ENCODE results near the gene BAHCC1. TPM values are rescaled to one million over a fixed set of nuclear protein-coding genes. Genes with fewer than 3 reads are reported as not detected.

BAHCC1 gene
- total RNA-seq, 2 donors from 2014 or later = 0.52 to 0.84 TPM

- Mint-ChIP-seq H3K9me3 (no peaks in the 10 kb centered on the region), H3K27me3 (peaks cover 0 to 3% of the 10 kb centered on the region in 2 donors)
- no peak for ATAC-seq
These were observed 47.5 kb downstream of the BAHCC1 start for GRCh38 chr17:81442791-81443190.

GRCh38 chr17:81443269-81443668 lies 48.0 kb downstream of the BAHCC1 start:
- Mint-ChIP-seq H3K4me3 (no peak overlapping the region), H3K27me3 (peaks cover 0 to 3% of the 10 kb centered on the region in 2 donors), H3K4me1 (ENCODE audit: low read depth in 2 of 2) (no peaks in the 10 kb centered on the region), H3K9me3 (no peaks in the 10 kb centered on the region), H3K36me3 (no peaks in the 10 kb centered on the region), H3K27ac (no peak overlapping the region)
- no peak for ATAC-seq
- no peak for DNase-seq (ENCODE audit: low spot score)

More at GRCh38 chr17:81442791-81443190, 47.5 kb downstream of the BAHCC1 start:
- H3K4me3 Mint-ChIP-seq = no peak overlapping the region
- no peaks in the 10 kb centered on the region for H3K36me3 Mint-ChIP-seq
- no peaks in the 10 kb centered on the region for H3K4me1 Mint-ChIP-seq (ENCODE audit: low read depth in 2 of 2)
- H3K27ac Mint-ChIP-seq = no peak overlapping the region
- DNase-seq (ENCODE audit: low spot score) = no peak

GRCh38 chr17:81444610-81445339 lies 49.5 kb downstream of the BAHCC1 start:
- H3K9me3 Mint-ChIP-seq = no peaks in the 10 kb centered on the region
- no peaks in the 10 kb centered on the region for H3K4me1 Mint-ChIP-seq (ENCODE audit: low read depth in 2 of 2)
- H3K36me3 Mint-ChIP-seq = no peaks in the 10 kb centered on the region
- no peak overlapping the region for H3K4me3 Mint-ChIP-seq
- ATAC-seq = no peak
- H3K27me3 Mint-ChIP-seq = no peaks in the 10 kb centered on the region
- no peak for DNase-seq (ENCODE audit: low spot score)
- H3K27ac Mint-ChIP-seq = no peak overlapping the region

- Mint-ChIP-seq H3K9me3 (no peaks in the 10 kb centered on the region), H3K27ac (no peak overlapping the region), H3K36me3 (no peaks in the 10 kb centered on the region), H3K27me3 (no peaks in the 10 kb centered on the region), H3K4me3 (no peak overlapping the region), H3K4me1 (ENCODE audit: low read depth in 2 of 2) (no peaks in the 10 kb centered on the region)
- DNase-seq (ENCODE audit: low spot score) (no peak), ATAC-seq (no peak)
These were observed 50.6 kb downstream of the BAHCC1 start for GRCh38 chr17:81445642-81446503.

GRCh38 chr17:81447331-81447933 lies 52.2 kb downstream of the BAHCC1 start:
- ATAC-seq (no peak), DNase-seq (ENCODE audit: low spot score) (no peak)
- Mint-ChIP-seq H3K36me3 (no peaks in the 10 kb centered on the region), H3K9me3 (no peaks in the 10 kb centered on the region), H3K27me3 (no peaks in the 10 kb centered on the region), H3K4me1 (ENCODE audit: low read depth in 2 of 2) (no peaks in the 10 kb centered on the region), H3K4me3 (no peak overlapping the region), H3K27ac (no peak overlapping the region)

- ATAC-seq (no peak), DNase-seq (ENCODE audit: low spot score) (no peak)
- Mint-ChIP-seq H3K36me3 (no peaks in the 10 kb centered on the region), H3K9me3 (no peaks in the 10 kb centered on the region), H3K27ac (no peak overlapping the region), H3K4me1 (ENCODE audit: low read depth in 2 of 2) (peaks cover 4 to 5% of the 10 kb centered on the region in 2 donors), H3K4me3 (no peak overlapping the region), H3K27me3 (peaks cover 0 to 3% of the 10 kb centered on the region in 2 donors)
These were observed 53.2 kb downstream of the BAHCC1 start for GRCh38 chr17:81448442-81448841.

GRCh38 chr17:81448950-81449349 lies 53.7 kb downstream of the BAHCC1 start:
- H3K27ac Mint-ChIP-seq = no peak overlapping the region
- peaks cover 4 to 5% of the 10 kb centered on the region in 2 donors for H3K4me1 Mint-ChIP-seq (ENCODE audit: low read depth in 2 of 2)
- no peak overlapping the region for H3K4me3 Mint-ChIP-seq
- no peaks in the 10 kb centered on the region for H3K9me3 Mint-ChIP-seq
- peaks cover 0 to 3% of the 10 kb centered on the region in 2 donors for H3K27me3 Mint-ChIP-seq
- H3K36me3 Mint-ChIP-seq = no peaks in the 10 kb centered on the region
- no peak for ATAC-seq
- DNase-seq (ENCODE audit: low spot score) = no peak

GRCh38 chr17:81449351-81449750 lies 54.1 kb downstream of the BAHCC1 start:
- Mint-ChIP-seq H3K27ac (no peak overlapping the region), H3K36me3 (no peaks in the 10 kb centered on the region), H3K4me1 (ENCODE audit: low read depth in 2 of 2) (peaks cover 4 to 5% of the 10 kb centered on the region in 2 donors), H3K9me3 (no peaks in the 10 kb centered on the region), H3K27me3 (peaks cover 0 to 3% of the 10 kb centered on the region in 2 donors), H3K4me3 (no peak overlapping the region)
- ATAC-seq (no peak), DNase-seq (ENCODE audit: low spot score) (no peak)

- Mint-ChIP-seq H3K27ac (no peak overlapping the region), H3K9me3 (no peaks in the 10 kb centered on the region), H3K4me1 (ENCODE audit: low read depth in 2 of 2) (peaks cover 5 to 15% of the 10 kb centered on the region in 2 donors), H3K36me3 (no peaks in the 10 kb centered on the region), H3K4me3 (no peak overlapping the region), H3K27me3 (peaks cover 0 to 3% of the 10 kb centered on the region in 2 donors)
- no peak for DNase-seq (ENCODE audit: low spot score)
- no peak for ATAC-seq
These were observed 56.6 kb downstream of the BAHCC1 start for GRCh38 chr17:81451823-81452222.

- H3K27me3 Mint-ChIP-seq = peaks cover 0 to 3% of the 10 kb centered on the region in 2 donors
- no peak for DNase-seq (ENCODE audit: low spot score)
- H3K4me1 Mint-ChIP-seq (ENCODE audit: low read depth in 2 of 2) = peaks cover 5 to 15% of the 10 kb centered on the region in 2 donors
- no peaks in the 10 kb centered on the region for H3K36me3 Mint-ChIP-seq
- ATAC-seq = no peak
- no peak overlapping the region for H3K4me3 Mint-ChIP-seq
- H3K27ac Mint-ChIP-seq = no peak overlapping the region
- H3K9me3 Mint-ChIP-seq = no peaks in the 10 kb centered on the region
These were observed 57.3 kb downstream of the BAHCC1 start for GRCh38 chr17:81452551-81452950.

- H3K36me3 Mint-ChIP-seq = no peaks in the 10 kb centered on the region
- peaks cover 0 to 3% of the 10 kb centered on the region in 2 donors for H3K27me3 Mint-ChIP-seq
- H3K27ac Mint-ChIP-seq = no peak overlapping the region
- no peak overlapping the region for H3K4me3 Mint-ChIP-seq
- H3K9me3 Mint-ChIP-seq = no peaks in the 10 kb centered on the region
- peaks cover 5 to 15% of the 10 kb centered on the region in 2 donors for H3K4me1 Mint-ChIP-seq (ENCODE audit: low read depth in 2 of 2)
- ATAC-seq = no peak
- DNase-seq (ENCODE audit: low spot score) = no peak
These were observed 57.8 kb downstream of the BAHCC1 start for GRCh38 chr17:81453076-81453475.

- peaks cover 0 to 3% of the 10 kb centered on the region in 2 donors for H3K27me3 Mint-ChIP-seq
- ATAC-seq (peak in 1 of 2 donors; percentile 26), DNase-seq (ENCODE audit: low spot score) (no peak)
- no peak overlapping the region for H3K4me3 Mint-ChIP-seq
- H3K4me1 Mint-ChIP-seq (ENCODE audit: low read depth in 2 of 2) = peaks cover 5 to 17% of the 10 kb centered on the region in 2 donors
- H3K36me3 Mint-ChIP-seq = no peaks in the 10 kb centered on the region
- H3K27ac Mint-ChIP-seq = no peak overlapping the region
- H3K9me3 Mint-ChIP-seq = no peaks in the 10 kb centered on the region
These were observed 58.5 kb downstream of the BAHCC1 start for GRCh38 chr17:81453712-81454111.

GRCh38 chr17:81454473-81454872 lies 59.2 kb downstream of the BAHCC1 start:
- H3K9me3 Mint-ChIP-seq = no peaks in the 10 kb centered on the region
- ATAC-seq (no peak), DNase-seq (ENCODE audit: low spot score) (no peak)
- peaks cover 0 to 3% of the 10 kb centered on the region in 2 donors for H3K27me3 Mint-ChIP-seq
- no peak overlapping the region for H3K4me3 Mint-ChIP-seq
- peaks cover 5 to 17% of the 10 kb centered on the region in 2 donors for H3K4me1 Mint-ChIP-seq (ENCODE audit: low read depth in 2 of 2)
- no peak overlapping the region for H3K27ac Mint-ChIP-seq
- H3K36me3 Mint-ChIP-seq = no peaks in the 10 kb centered on the region

GRCh38 chr17:81455387-81455786 lies 60.1 kb downstream of the BAHCC1 start:
- no peaks in the 10 kb centered on the region for H3K36me3 Mint-ChIP-seq
- H3K27me3 Mint-ChIP-seq = peaks cover 0 to 3% of the 10 kb centered on the region in 2 donors
- ATAC-seq (peak; percentile 73 to 85), DNase-seq (ENCODE audit: low spot score) (peak; percentile 77)
- H3K4me1 Mint-ChIP-seq (ENCODE audit: low read depth in 2 of 2) = peaks cover 5 to 17% of the 10 kb centered on the region in 2 donors
- H3K27ac Mint-ChIP-seq = no peak overlapping the region
- no peaks in the 10 kb centered on the region for H3K9me3 Mint-ChIP-seq
- H3K4me3 Mint-ChIP-seq = peak overlapping the region; percentile 15

Data from natural killer cell treated with Interleukin-12 subunit alpha and Interleukin-12 subunit beta and Interleukin-15 and Interleukin-18, amount 100 ng/mL, for 72 hours (primary cell).